Suprapubic skin (tissue), 4 donors: ENCODE data around the gene NR1H2. TPM values are rescaled to one million over a fixed set of nuclear protein-coding genes. Genes with fewer than 3 reads are reported as not detected.
A peak's percentile ranks its signal among the peaks of the same experiment; 100 is the strongest.

ENCODE experiments used
- DNase-seq, 2 donors: peaks; one replicate each; pipeline ENCODE4 v3.0.0-alpha.2; 2019; ENCODE audit warnings: low spot score in 2 of 2
- H3K27ac ChIP-seq: fragments of 200-600 bp; sonication (generic); one replicate; pipeline ENCODE4 v1.5.1; 2019
- H3K27me3 ChIP-seq: fragments of 200-600 bp; sonication (generic); one replicate; pipeline ENCODE4 v1.5.1; 2019
- H3K36me3 ChIP-seq: fragments of 200-600 bp; sonication (generic); one replicate; pipeline ENCODE4 v1.5.1; 2019
- H3K4me1 ChIP-seq: fragments of 200-600 bp; sonication (generic); one replicate; pipeline ENCODE4 v1.5.1; 2019
- H3K4me3 ChIP-seq: fragments of 200-600 bp; sonication (generic); one replicate; pipeline ENCODE4 v1.5.1; 2019; ENCODE audit warnings: mild to moderate bottlenecking
- H3K9me3 ChIP-seq: fragments of 200-600 bp; sonication (generic); one replicate; pipeline ENCODE4 v1.5.1; 2019
- CTCF ChIP-seq, 2 donors: fragments of 200-600 bp in 1 of 2; fragments of 450-650 bp in 1 of 2; sonication (generic) in 1 of 2; IDR thresholded peaks; one replicate each; pipeline ENCODE4 v1.5.1; 2016 to 2019; ENCODE audit warnings: antibody characterized with exemption in 2 of 2, mild to moderate bottlenecking in 1 of 2, moderate library complexity in 1 of 2
- EP300 ChIP-seq: sonication (generic); formaldehyde crosslinking; IDR thresholded peaks from one replicate; pipeline ENCODE4 v1.6.1; 2017; ENCODE audit warnings: antibody characterized with exemption
- POLR2A ChIP-seq, 2 donors: fragments of 450-650 bp; IDR thresholded peaks; one replicate each; pipeline ENCODE4 v1.6.1; 2017; ENCODE audit warnings: antibody characterized with exemption in 2 of 2, mild to moderate bottlenecking in 2 of 2, moderate library complexity in 2 of 2
- POLR2AphosphoS5 ChIP-seq, 3 donors: sonication (generic); formaldehyde crosslinking; IDR thresholded peaks; one replicate each; pipeline ENCODE4 v1.6.1; 2017; ENCODE audit warnings: antibody characterized with exemption in 3 of 3
- WGBS: methylation state at CpG from one replicate; pipeline ENCODE4 v1.1.5; 2018; 5-methylcytosine and 5-hydroxymethylcytosine counted together
- total RNA-seq, 4 donors: library from RNA; depleted of rRNA; stranded (reverse); fragments of >200 nt; gene quantifications; one replicate each; pipeline ENCODE4 v1.1.0, GENCODE V29; 2016

The NR1H2 gene
- total RNA-seq, 4 donors from 2014 or later = 80.6 to 94.7 (median 88.9) TPM

DNA sequence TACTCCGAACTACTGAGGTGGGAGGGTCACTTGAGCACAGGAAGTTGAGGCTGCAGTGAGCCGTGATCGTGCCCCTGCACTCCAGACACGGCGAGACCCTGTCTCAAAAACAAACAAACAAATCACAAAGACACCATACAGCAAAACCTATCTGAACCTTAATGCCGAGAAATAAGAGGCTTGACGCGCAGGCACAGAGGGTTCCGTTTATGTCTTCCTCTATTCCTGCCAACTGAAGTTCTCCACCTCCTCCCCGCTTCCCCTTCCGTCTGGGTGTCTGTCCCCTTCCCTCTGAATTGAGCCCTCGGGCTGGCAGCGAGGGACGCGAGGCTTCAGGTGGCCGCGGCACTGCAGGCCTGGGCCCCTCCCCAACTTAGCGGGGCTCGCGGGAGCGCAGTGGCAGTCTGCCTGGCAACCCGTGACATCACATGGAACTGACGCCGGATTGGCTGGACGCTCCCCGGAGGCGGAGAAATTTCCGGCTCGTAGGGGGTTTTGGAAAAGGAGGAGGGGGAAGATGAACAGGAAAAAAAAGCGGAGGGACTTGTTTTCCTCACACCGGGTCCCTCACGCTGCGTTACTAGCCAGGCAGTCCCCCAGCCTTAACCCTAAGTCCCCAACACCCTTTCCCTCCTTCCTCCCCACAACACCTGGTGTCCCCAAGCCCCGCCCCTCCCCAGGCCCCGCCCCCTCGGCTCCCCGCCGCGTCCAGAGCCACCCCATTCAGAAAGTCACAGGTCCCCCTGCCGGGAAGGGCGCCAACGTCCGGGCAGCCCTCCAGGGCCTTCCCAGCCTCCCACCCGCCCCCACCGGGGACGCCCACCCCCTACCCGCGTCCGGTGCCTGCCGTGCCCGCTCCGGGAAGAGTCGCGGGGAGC, 55.3 kb downstream of the NR1H2 start:
- TF ChIP-seq POLR2AphosphoS5 (IDR thresholded peaks at IDR 0.05) (no peak), EP300 (no peak), POLR2A (IDR thresholded peaks at IDR 0.05) (peak in 1 of 2 donors; percentile 33)
- Histone ChIP-seq H3K36me3 (no peaks in the 10 kb centered on the region), H3K27ac (peak overlapping the region; percentile 45), H3K27me3 (peaks cover 41% of the 10 kb centered on the region), H3K9me3 (no peaks in the 10 kb centered on the region), H3K4me3 (peak overlapping the region; percentile 59), H3K4me1 (peaks cover 29% of the 10 kb centered on the region)
- under 1% methylated on average over 36 of the region's 54 CpGs for WGBS
- DNase-seq = peak; percentile 87 to 89

GRCh38 chr19:50432221-50433028, 56.2 kb downstream of the NR1H2 start, which contains the start of gene MYBPC2:
Gene MYBPC2, plus strand, starts transcription at chr19:50432892. Its CDS starts 62 bp downstream, at chr19:50432954.
- no peak for DNase-seq
- Histone ChIP-seq H3K27ac (peak within 1 kb of the TSS; percentile 45), H3K4me3 (peak within 1 kb of the TSS; percentile 59), H3K27me3 (peaks cover 41% of the 10 kb centered on the region), H3K9me3 (no peaks in the 10 kb centered on the region), H3K36me3 (no peaks in the 10 kb centered on the region), H3K4me1 (peaks cover 29% of the 10 kb centered on the region)
- 2% methylated on average over 35 of the region's 40 CpGs for WGBS
- no peak for TF ChIP-seq CTCF (IDR thresholded peaks at IDR 0.05)
- no peak for TF ChIP-seq POLR2AphosphoS5 (IDR thresholded peaks at IDR 0.05)
- TF ChIP-seq POLR2A (IDR thresholded peaks at IDR 0.05) = no peak
- TF ChIP-seq EP300 = no peak

Other genes with a start within 250 kb of the NR1H2 start
- gene IZUMO2, start 213.2 kb upstream of the NR1H2 start, total RNA-seq = not detected
- gene MYH14, start 172.8 kb upstream of the NR1H2 start, total RNA-seq = 100 to 1,000 TPM in 3 of 4 donors, 10 to 100 TPM in 1; 84.8 to 116 (median 104) TPM
- gene KCNC3, start 47.1 kb upstream of the NR1H2 start, total RNA-seq = 1 to 10 TPM; 1.5 to 3.1 (median 1.7) TPM
- 1 to 10 TPM in 3 of 4 donors, not detected in 1; 1.7 to 3.7 (median 3.5) TPM for gene NAPSA, start 10.8 kb upstream of the NR1H2 start, total RNA-seq
- gene POLD1, start 7.9 kb downstream of the NR1H2 start, total RNA-seq = 10 to 100 TPM; 17.2 to 26.9 (median 21.5) TPM
- gene SPIB, start 42.5 kb downstream of the NR1H2 start, total RNA-seq = not detected
- gene MYBPC2, start 56.4 kb downstream of the NR1H2 start, total RNA-seq = under 1 TPM in 1 of 4 donors, not detected in 3; 0.29 TPM
- gene EMC10, start 100.0 kb downstream of the NR1H2 start, total RNA-seq = 10 to 100 TPM; 34.9 to 77.2 (median 71.1) TPM
- gene GARIN5A, start 100.4 kb downstream of the NR1H2 start, total RNA-seq = 1 to 10 TPM in 3 of 4 donors, not detected in 1; 3.9 to 5.0 (median 4.2) TPM
- gene JOSD2, start 134.7 kb downstream of the NR1H2 start, total RNA-seq = 10 to 100 TPM in 3 of 4 donors, 1 to 10 TPM in 1; 9.3 to 31.7 (median 28.7) TPM
- not detected for gene ASPDH, start 137.5 kb downstream of the NR1H2 start, total RNA-seq
- gene LRRC4B, start 192.0 kb downstream of the NR1H2 start, total RNA-seq = 1 to 10 TPM in 2 of 4 donors, under 1 TPM in 2; 0.24 to 1.0 (median 0.81) TPM